ENCODE results near the gene TRAF3IP1.
"Not testable (repeated sequence)": the region's sequence is repeated elsewhere in the genome, so short reads cannot be mapped to it uniquely, and the experiment has no call there.

TRAF3IP1 gene

DNA sequence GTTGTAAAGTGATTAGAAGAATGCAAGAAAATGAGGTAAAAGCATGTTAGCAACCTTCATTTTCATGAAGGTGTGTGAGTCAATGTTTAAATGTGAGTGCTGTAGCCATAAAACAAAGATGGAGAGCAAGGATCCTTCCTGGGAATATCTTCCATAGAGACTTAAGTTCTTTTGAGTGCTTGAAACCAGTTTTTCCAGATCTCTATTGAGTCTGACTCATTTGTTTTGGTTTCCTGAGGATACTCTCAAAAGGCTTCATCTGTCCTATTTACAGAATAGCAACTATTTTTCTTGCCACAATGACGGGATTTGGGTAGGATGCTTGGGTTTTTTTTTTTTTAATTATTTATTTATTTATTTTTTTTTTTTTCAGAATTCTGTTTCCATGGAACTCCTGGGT is 60.5 kb downstream of the TRAF3IP1 start:
- no peak for DNase-seq (ENCODE audit: low read depth)

DNA sequence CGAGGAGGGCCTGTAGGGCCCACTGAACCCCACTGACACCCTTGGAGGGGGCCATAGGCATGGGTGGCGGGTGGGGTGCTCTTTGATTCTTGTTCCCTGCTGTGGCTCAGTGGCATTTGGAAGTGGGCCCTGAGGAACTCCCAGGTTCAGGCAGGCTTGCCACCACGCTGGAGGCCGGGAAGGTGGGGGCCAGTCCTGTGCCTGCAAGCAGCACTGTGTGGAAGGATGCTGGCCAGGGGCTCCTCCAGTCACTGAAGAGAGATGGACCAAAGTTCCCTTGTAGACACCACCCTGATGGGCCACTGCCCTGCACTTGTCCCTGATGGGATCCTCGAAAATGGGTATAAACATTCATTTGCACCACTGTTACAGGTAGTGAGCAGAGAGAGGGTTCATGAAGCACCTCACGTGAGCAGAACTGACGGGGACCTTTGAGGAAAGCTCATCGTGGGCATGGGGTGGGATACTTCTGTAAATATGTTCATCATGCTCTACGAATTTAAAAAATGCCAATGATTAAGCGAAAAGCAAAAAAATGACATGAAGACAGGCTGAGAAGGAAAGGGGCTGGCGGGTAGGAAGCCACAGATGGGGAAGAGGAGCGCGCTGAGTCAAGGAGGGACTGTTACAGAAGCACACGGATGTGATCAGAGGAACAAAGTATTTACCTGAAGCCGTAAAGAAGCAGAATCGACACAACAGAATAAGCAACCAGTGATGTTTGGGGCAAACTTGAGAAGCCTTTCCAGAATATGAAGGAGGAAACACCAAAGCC is 61.2 kb downstream of the TRAF3IP1 start:
- no peak for DNase-seq (ENCODE audit: low read depth)

GRCh38 chr2:238382381-238382781 is 62.1 kb downstream of the TRAF3IP1 start:
- no peak for DNase-seq (ENCODE audit: low read depth)

DNA sequence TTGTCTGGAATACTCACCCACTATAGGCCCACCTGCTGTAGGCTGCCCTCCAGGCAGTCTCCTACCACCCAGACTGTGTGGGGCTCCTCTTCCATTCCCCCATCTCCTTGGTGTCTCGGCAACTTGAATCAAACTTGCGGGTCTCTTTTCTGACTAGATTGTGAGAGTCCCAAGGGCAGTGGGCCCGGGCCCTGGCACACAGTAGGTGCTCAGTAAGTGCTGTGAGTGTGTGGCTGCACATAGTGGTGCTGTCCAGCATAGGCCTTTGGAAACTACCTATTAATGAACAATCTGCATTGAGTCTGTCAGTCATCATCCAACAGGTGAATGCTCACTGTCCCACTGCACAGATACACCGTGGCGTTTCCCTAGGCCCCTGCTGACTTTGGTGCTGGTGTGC is 62.8 kb downstream of the TRAF3IP1 start:
- no peak for DNase-seq (ENCODE audit: low read depth)

DNA sequence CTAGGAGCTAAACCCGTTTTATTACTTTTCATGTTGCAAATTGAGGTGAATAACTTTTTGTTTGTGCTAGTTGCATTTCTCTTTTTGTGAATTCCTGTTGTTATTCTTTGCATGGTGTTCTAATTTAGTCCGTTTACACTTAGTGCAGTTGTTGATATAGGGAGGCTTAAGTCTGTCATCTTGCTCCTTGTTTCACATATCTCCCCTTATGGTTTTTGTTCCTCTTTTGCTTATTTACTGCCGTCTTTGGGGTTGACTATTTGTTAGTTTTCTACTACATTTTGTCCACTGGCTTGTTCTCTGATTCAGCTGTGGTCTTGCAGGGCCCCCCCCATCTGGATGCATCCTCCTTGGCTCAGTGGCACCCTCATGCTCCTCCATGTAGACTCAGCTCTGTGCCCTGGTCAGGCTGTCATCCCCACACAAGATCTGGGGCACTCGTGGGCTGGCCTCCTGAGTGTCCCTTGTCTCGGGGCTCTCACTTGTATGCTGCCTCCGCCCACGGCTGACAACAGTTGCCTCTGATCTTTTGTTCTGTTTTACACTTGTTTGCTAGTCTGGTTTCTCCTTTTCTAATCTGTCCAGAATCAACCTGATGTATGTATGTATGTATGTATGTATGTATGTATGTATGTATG is 63.5 kb downstream of the TRAF3IP1 start:
- DNase-seq (ENCODE audit: low read depth): no peak

GRCh38 chr2:238387332-238387731 is 67.0 kb downstream of the TRAF3IP1 start:
- peak; percentile 24 for DNase-seq (ENCODE audit: low read depth)

- no peak for DNase-seq (ENCODE audit: low read depth)
Measured at GRCh38 chr2:238388794-238389193, 68.5 kb downstream of the TRAF3IP1 start.

DNA sequence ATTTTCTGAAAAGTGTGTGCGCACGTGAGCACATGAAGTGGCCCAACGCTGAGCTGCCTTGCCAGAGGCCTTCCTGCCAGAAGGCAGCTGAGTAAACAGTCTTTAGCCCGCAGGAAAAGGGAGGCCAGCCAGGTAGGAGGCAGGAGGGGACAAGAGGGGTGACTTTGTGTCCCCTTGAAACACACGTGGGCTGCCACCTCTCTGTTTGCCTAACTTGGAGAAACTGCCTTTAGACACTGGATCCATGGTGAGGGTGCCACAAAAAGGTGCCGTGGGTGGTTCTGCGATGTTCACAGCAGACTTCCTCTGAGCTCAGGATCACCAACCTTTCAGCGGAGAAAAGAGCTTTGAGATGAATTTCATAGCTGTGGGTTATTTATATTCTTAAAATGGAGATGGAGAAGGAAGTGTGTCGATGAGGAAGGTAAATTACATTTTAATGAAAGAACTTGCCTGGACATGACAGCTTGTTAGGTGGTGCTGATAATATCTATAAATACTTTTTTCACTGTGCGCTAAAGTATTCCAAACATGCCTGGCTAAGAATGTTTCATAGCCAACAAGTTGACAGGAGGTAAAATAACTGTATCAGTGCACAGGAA is 69.8 kb downstream of the TRAF3IP1 start:
- no peak for DNase-seq (ENCODE audit: low read depth)

- no peak for DNase-seq (ENCODE audit: low read depth)
Measured at GRCh38 chr2:238391042-238391689, 70.8 kb downstream of the TRAF3IP1 start.

GRCh38 chr2:238396663-238397062 is 76.3 kb downstream of the TRAF3IP1 start:
- DNase-seq (ENCODE audit: low read depth): no peak

DNA sequence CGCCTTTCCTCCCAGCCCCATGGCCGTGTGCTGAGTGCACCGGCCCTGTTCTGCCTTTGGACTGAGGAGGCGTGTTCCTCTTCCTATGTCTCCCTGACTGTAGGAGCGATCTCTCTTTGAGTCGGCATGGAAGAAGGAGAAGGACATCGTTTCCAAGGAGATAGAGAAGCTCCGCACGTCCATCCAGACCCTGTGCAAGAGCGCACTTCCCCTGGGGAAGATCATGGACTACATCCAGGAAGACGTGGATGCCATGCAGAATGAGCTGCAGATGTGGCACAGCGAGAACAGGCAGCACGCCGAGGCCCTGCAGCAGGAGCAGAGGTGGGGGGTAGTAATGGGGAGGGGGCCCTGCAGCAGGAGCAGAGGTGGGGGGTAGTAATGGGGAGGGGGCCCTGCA is 77.0 kb downstream of the TRAF3IP1 start:
- no peak for DNase-seq (ENCODE audit: low read depth)

- no peak for DNase-seq (ENCODE audit: low read depth)
Measured at GRCh38 chr2:238398577-238398976, 78.3 kb downstream of the TRAF3IP1 start.

- DNase-seq (ENCODE audit: low read depth): no peak
Measured at GRCh38 chr2:238399094-238399493, 78.8 kb downstream of the TRAF3IP1 start.

GRCh38 chr2:238401551-238401950 is 81.2 kb downstream of the TRAF3IP1 start:
- no peak for DNase-seq (ENCODE audit: low read depth)

- DNase-seq (ENCODE audit: low read depth): no peak
Measured at GRCh38 chr2:238403632-238404405, 83.5 kb downstream of the TRAF3IP1 start.

- no peak for DNase-seq (ENCODE audit: low read depth)
Measured at GRCh38 chr2:238404406-238405216, 84.3 kb downstream of the TRAF3IP1 start.

DNA sequence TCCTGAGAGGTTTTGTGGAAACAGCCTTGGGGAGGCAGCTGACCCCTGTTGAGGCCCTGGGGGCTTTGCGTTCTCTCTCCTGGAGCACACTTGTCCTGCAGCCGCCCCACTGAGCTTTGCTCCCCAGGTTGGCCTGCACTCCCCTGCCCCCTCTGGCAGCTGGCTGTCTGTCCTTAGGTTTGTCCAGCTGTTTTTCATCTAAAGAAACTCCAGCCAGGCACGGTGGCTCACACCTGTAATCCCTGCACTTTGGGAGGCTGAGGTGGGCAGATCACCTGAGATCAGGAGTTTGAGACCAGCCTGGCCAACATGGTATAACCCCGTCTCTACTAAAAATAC is 84.9 kb downstream of the TRAF3IP1 start:
- not testable (repeated sequence) for DNase-seq (ENCODE audit: low read depth)

DNA sequence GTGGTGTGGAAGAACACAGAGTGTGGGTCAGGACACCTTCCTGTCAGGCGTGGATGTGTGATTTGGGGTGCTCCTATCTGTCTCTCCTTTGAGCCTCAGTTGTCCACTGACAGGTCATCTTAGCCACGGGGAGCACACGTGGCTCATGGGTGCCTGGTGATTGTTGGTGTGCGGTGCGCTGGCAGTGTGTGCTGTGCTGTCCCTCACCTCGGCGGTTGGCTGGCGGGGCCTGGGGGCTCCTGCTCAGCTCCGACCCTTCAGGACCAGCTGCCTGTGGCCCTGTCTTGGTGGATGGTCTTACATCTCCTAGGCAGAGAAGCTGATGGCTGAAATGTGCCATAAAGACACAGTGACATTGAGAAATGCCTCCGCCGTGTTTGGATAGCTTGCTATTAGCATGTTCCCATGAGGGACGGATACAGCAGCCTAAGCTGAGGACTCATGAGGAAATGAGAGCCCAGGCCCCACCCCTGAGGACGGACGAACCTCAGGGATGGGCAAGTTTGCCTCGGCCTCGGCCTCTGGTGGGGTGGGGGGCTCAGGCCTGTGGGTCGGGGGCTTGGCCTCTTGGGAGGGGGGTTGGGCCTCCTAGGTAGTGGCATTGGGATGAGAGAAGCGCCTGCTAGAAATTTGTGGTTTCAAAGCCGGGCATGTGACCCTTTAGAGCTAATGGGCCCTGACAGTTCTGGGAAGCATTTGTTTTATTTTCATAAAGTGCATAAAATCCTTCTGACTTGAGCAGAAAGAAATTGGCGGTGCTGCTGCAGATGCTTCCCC is 86.1 kb downstream of the TRAF3IP1 start:
- DNase-seq (ENCODE audit: low read depth): no peak

DNA sequence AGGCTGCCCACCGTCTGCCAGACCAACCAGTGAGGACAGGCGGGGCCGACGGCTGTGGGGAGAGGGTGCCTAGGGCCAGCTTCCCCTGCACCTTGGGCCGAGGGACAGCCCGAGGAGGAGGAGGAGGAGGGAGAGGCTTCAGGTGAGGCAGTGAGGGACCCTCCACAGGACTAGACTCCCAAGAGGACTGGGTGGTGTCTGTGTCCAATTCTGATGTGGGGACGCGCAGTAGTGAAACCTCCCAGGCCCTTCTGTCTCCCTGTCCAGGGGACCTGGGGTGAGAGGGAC is 86.6 kb downstream of the TRAF3IP1 start:
- no peak for DNase-seq (ENCODE audit: low read depth)

GRCh38 chr2:238407566-238407965 is 87.2 kb downstream of the TRAF3IP1 start:
- no peak for DNase-seq (ENCODE audit: low read depth)

Measured in CMK (cell line).